Panc1 (cell line): ENCODE data around the gene PLAAT5. TPM values are rescaled to one million over a fixed set of nuclear protein-coding genes. Genes with fewer than 3 reads are reported as not detected.

Source experiments
- ATAC-seq: fragments of 200-7000 bp; cut with Tn5 transposase; 2 replicates; pipeline ENCODE4 v1.9.1; 2020; ENCODE audit warnings: mild to moderate bottlenecking, moderate library complexity
- BruUV-seq: library from RNA; stranded (reverse); fragments of 400-500 nt; replicated peaks from 2 replicates; lab custom pipeline; 2021; lab: Mats Ljungman, UMichigan
- CTCF ChIA-PET: fragments of 300-600 bp; sonication (Branson Sonifier 250); formaldehyde crosslinking; loops from one replicate; lab custom pipeline; 2022; ENCODE audit warnings: antibody characterized with exemption; lab: Charles Lee
- POLR2A ChIA-PET: fragments of 300-600 bp; sonication (Branson Sonifier 250); formaldehyde crosslinking; loops from one replicate; lab custom pipeline; 2022; ENCODE audit warnings: antibody characterized with exemption; lab: Charles Lee
- DNase-seq: peaks from one replicate; pipeline ENCODE4 v3.0.0-alpha.2; 2010; ENCODE audit warnings: low read depth, low spot score
- H3K27ac ChIP-seq: 2 replicates; pipeline ENCODE4 v1.5.1; 2011; ENCODE audit warnings: mild to moderate bottlenecking, low read length, inconsistent platforms
- H3K27me3 ChIP-seq: fragments of 200-500 bp; sonication (Bioruptor generic); 2 replicates; pipeline ENCODE4 v1.6.0; 2014; ENCODE audit warnings: low read length, inconsistent platforms; ENCODE audit not compliant: control insufficient read depth, insufficient read depth
- H3K36me3 ChIP-seq: fragments of 200-500 bp; sonication (Bioruptor generic); 2 replicates; pipeline ENCODE4 v1.5.1; 2014; ENCODE audit warnings: inconsistent platforms, mild to moderate bottlenecking, low read length, moderate library complexity; ENCODE audit not compliant: control insufficient read depth, insufficient read depth
- H3K4me1 ChIP-seq: 2 replicates; pipeline ENCODE4 v1.5.1; 2011; ENCODE audit warnings: inconsistent platforms, mild to moderate bottlenecking, low read length, moderate library complexity; ENCODE audit not compliant: control insufficient read depth, insufficient read depth
- H3K4me3 ChIP-seq, 2 experiments: 2 replicates each; pipeline ENCODE4 v1.5.1; 2011 to 2012; ENCODE audit warnings: low read depth in 2 of 2, low read length in 2 of 2, mild to moderate bottlenecking in 2 of 2, inconsistent platforms in 1 of 2, moderate library complexity in 1 of 2
- H3K9me3 ChIP-seq: fragments of 200-500 bp; sonication (Bioruptor generic); 2 replicates; pipeline ENCODE4 v1.5.1; 2014; ENCODE audit warnings: low read depth, mild to moderate bottlenecking, inconsistent platforms, low read length, moderate library complexity; ENCODE audit not compliant: control insufficient read depth, insufficient read depth
- CTCF ChIP-seq: fragments of 450-650 bp; IDR thresholded peaks from 2 replicates; pipeline ENCODE4 v1.5.1; 2017; ENCODE audit warnings: mild to moderate bottlenecking
- POLR2AphosphoS5 ChIP-seq: IDR thresholded peaks from 2 replicates; pipeline ENCODE4 v1.6.1; 2012; ENCODE audit warnings: mild to moderate bottlenecking, low read depth, low read length, moderate library complexity
- SIN3A ChIP-seq: IDR thresholded peaks from 2 replicates; pipeline ENCODE4 v1.6.1; 2012; ENCODE audit warnings: low read depth, mild to moderate bottlenecking, low read length, moderate library complexity, borderline replicate concordance; ENCODE audit not compliant: insufficient read depth
- TCF7L2 ChIP-seq: IDR thresholded peaks from 2 replicates; pipeline ENCODE4 v1.6.1; 2011; ENCODE audit warnings: mild to moderate bottlenecking, low read depth, low read length, inconsistent platforms
- in situ Hi-C: cut with HindIII; loops from 2 replicates; pipeline ENCODE4 v1.10.0; 2016; ENCODE audit warnings: low sequenced_read_pairs, low pct_unique_long_range_greater_than_20kb
- intact Hi-C: fragments of 100-400 bp; cut with micrococcal nuclease; formaldehyde crosslinking; loops from one replicate; pipeline ENCODE4 v1.10.0; 2022; ENCODE audit not compliant: unreplicated experiment
- total RNA-seq: library from RNA; stranded (reverse); gene quantifications from one replicate; pipeline ENCODE4 v1.2.1, GENCODE V29; 2021; ENCODE audit not compliant: unreplicated experiment
- TF ChIP-seq, protein P1 (sequence below), 2 experiments: IDR thresholded peaks; 2 replicates each; pipeline ENCODE4 v1.6.1; 2011 to 2012; ENCODE audit warnings: low read depth in 2 of 2, control low read depth in 1 of 2, low read length in 1 of 2, mild to moderate bottlenecking in 1 of 2, moderate library complexity in 1 of 2; ENCODE audit not compliant: insufficient read depth in 1 of 2

The PLAAT5 gene
- total RNA-seq, 1 experiment from 2014 or later, result not detected

GRCh38 chr11:63502252-63502820, 11.4 kb upstream of the PLAAT5 start:
- ATAC-seq (no peak), DNase-seq (no peak)
- Histone ChIP-seq H3K9me3 (peaks cover 6% of the 10 kb centered on the region; the same call in 1 of the 2 replicates), H3K27me3 (no peaks in the 10 kb centered on the region), H3K27ac (no peak overlapping the region), H3K4me3 (no peak overlapping the region), H3K36me3 (no peaks in the 10 kb centered on the region), H3K4me1 (no peaks in the 10 kb centered on the region)
- ChIA-PET POLR2A (no interaction called here), CTCF (no interaction called here)
- in situ Hi-C loops, result no loop called here
- intact Hi-C loops, result no loop called here
- TF ChIP-seq POLR2AphosphoS5 (no peak), CTCF (no peak), SIN3A (no peak)
- TF ChIP-seq, protein P1, sequence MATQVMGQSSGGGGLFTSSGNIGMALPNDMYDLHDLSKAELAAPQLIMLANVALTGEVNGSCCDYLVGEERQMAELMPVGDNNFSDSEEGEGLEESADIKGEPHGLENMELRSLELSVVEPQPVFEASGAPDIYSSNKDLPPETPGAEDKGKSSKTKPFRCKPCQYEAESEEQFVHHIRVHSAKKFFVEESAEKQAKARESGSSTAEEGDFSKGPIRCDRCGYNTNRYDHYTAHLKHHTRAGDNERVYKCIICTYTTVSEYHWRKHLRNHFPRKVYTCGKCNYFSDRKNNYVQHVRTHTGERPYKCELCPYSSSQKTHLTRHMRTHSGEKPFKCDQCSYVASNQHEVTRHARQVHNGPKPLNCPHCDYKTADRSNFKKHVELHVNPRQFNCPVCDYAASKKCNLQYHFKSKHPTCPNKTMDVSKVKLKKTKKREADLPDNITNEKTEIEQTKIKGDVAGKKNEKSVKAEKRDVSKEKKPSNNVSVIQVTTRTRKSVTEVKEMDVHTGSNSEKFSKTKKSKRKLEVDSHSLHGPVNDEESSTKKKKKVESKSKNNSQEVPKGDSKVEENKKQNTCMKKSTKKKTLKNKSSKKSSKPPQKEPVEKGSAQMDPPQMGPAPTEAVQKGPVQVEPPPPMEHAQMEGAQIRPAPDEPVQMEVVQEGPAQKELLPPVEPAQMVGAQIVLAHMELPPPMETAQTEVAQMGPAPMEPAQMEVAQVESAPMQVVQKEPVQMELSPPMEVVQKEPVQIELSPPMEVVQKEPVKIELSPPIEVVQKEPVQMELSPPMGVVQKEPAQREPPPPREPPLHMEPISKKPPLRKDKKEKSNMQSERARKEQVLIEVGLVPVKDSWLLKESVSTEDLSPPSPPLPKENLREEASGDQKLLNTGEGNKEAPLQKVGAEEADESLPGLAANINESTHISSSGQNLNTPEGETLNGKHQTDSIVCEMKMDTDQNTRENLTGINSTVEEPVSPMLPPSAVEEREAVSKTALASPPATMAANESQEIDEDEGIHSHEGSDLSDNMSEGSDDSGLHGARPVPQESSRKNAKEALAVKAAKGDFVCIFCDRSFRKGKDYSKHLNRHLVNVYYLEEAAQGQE (IDR thresholded peaks at IDR 0.05; ENCODE audit: insufficient read depth in 1 of 2, low read depth in 2 of 2, low read length in 1 of 2), result no peak
- BruUV-seq, result no TSS peak

DNA sequence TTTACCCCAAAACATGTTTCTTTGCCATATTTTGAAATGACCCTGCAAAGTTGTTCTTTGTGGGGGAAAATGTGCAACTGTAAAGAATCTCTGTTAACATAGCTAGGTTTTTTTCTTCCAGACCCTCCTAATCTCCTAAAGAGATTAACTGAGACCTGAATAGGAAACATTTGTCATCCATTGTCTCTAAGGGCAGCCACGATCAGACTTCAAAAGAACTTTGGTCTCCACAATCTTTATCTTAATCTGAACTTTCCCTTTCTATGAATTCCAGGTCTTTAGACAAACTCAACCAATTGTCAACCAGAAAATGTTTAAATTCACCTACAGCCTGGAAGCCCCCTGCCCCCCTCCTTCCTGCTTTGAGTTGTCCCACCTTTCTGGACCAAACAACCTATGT, 10.3 kb upstream of the PLAAT5 start:
- ATAC-seq (no peak), DNase-seq (no peak)
- TF ChIP-seq CTCF, result no peak
- TF ChIP-seq, protein P1 (IDR thresholded peaks at IDR 0.05; ENCODE audit: insufficient read depth in 1 of 2, low read depth in 2 of 2, low read length in 1 of 2), result no peak
- TF ChIP-seq TCF7L2, result no peak
- no peak for TF ChIP-seq POLR2AphosphoS5
- no peak for TF ChIP-seq SIN3A
- no peaks in the 10 kb centered on the region for H3K4me1 ChIP-seq
- intact Hi-C loops, result no loop called here
- no peak overlapping the region for H3K4me3 ChIP-seq
- H3K36me3 ChIP-seq, result no peaks in the 10 kb centered on the region
- ChIA-PET CTCF (no interaction called here), POLR2A (no interaction called here)
- in situ Hi-C loops, result no loop called here
- no peak overlapping the region for H3K27ac ChIP-seq
- no TSS peak for BruUV-seq
- peaks cover 6% of the 10 kb centered on the region; the same call in 1 of the 2 replicates for H3K9me3 ChIP-seq
- H3K27me3 ChIP-seq, result no peaks in the 10 kb centered on the region
